Right lobe of liver (tissue), 6 donors: ENCODE results near the gene P2RX2. TPM values are rescaled to one million over a fixed set of nuclear protein-coding genes. Genes with fewer than 3 reads are reported as not detected.
A peak's percentile ranks its signal among the peaks of the same experiment; 100 is the strongest.

ENCODE experiments used
- ATAC-seq, 4 donors: fragments of 200-7000 bp; cut with Tn5 transposase; one replicate each; pipeline ENCODE4 v1.9.1; 2020; ENCODE audit warnings: mild to moderate bottlenecking in 4 of 4, moderate library complexity in 4 of 4
- DNase-seq, 3 donors: peaks; one replicate each; pipeline ENCODE4 v3.0.0-alpha.2; 2020
- H3K27ac ChIP-seq, 3 donors: fragments of 200-600 bp; one replicate each; pipeline ENCODE4 v1.8.0; 2022
- H3K27me3 ChIP-seq, 2 donors: fragments of 200-600 bp; one replicate each; pipeline ENCODE4 v1.8.0; 2022
- H3K36me3 ChIP-seq, 4 donors: fragments of 200-600 bp; sonication (generic) in 1 of 4; one replicate each; pipeline versions ENCODE4 v1.5.1 to v1.8.0; 2017 to 2022; ENCODE audit warnings: control low read depth in 1 of 4
- H3K4me1 ChIP-seq, 4 donors: fragments of 200-600 bp; sonication (generic) in 1 of 4; one replicate each; pipeline versions ENCODE4 v1.5.1 to v1.8.0; 2017 to 2022; ENCODE audit warnings: control low read depth in 1 of 4
- H3K4me3 ChIP-seq, 3 donors: fragments of 200-600 bp; one replicate each; pipeline ENCODE4 v1.8.0; 2022
- H3K9me3 ChIP-seq, 4 donors: fragments of 200-600 bp; sonication (generic) in 1 of 4; one replicate each; pipeline versions ENCODE4 v1.5.1 to v1.8.0; 2017 to 2022; ENCODE audit warnings: control low read depth in 1 of 4
- CTCF ChIP-seq, 4 donors: fragments of 200-600 bp in 3 of 4; fragments of 450-650 bp in 1 of 4; IDR thresholded peaks; one replicate each; pipeline versions ENCODE4 v1.5.1 to v1.8.0; 2016 to 2022; ENCODE audit warnings: antibody characterized with exemption in 4 of 4, mild to moderate bottlenecking in 2 of 4
- POLR2A ChIP-seq: fragments of 450-650 bp; IDR thresholded peaks from one replicate; pipeline ENCODE4 v1.6.1; 2017; ENCODE audit warnings: antibody characterized with exemption, mild to moderate bottlenecking
- WGBS: methylation state at CpG from one replicate; pipeline ENCODE4 v1.1.6; 2018; ENCODE audit warnings: low coverage, low lambda C conversion rate; ENCODE audit not compliant: insufficient coverage; ENCODE audit errors: missing lambda C conversion rate; 5-methylcytosine and 5-hydroxymethylcytosine counted together
- intact Hi-C, 2 donors: fragments of 100-400 bp; cut with DNase I; formaldehyde crosslinking; loops; one replicate each; pipeline versions ENCODE4 v1.11.2 to v1.14.1; 2022
- total RNA-seq, 6 experiments: library from RNA; depleted of rRNA in 2 of 6; stranded (reverse); fragments of >200 nt in 2 of 6; fragmentation: NEBNext Ultra II Directional in 3 of 6; extraction: Animal tissue kit (Norgen Biotek cat#: 25700) in 3 of 6; gene quantifications; one replicate each; pipeline versions ENCODE4 v1.1.0 to v1.2.4, GENCODE V29; 2016 to 2023
- donor health status: DM: no; HTN: yes; CAD: no.
- donor health status: DM: no; HTN: no; CAD: no.
- donor health status: DM: no; HTN: no; CAD: no.
- donor health status: DM: no; HTN: yes; CAD: no.
- donor health status: DM: no; HTN: yes; CAD: no.

Gene P2RX2
- total RNA-seq, 6 experiments from 2014 or later, result not detected

- Histone ChIP-seq H3K4me1 (no peaks in the 10 kb centered on the region), H3K27ac (no peak overlapping the region), H3K27me3 (no peaks in the 10 kb centered on the region), H3K9me3 (no peaks in the 10 kb centered on the region), H3K36me3 (peaks cover 0 to 70% (median 17%) of the 10 kb centered on the region in 4 donors), H3K4me3 (no peak overlapping the region)
- intact Hi-C loops, result no loop called here
- no peak for ATAC-seq
- TF ChIP-seq CTCF (IDR thresholded peaks at IDR 0.05) (no peak), POLR2A (no peak)
- WGBS, result 96% methylated on average over 4 of the region's 21 CpGs
- peak in 1 of 3 donors; percentile 29 for DNase-seq
Measured at GRCh38 chr12:132634411-132634990, 15.9 kb downstream of the P2RX2 start.

GRCh38 chr12:132635076-132635955, 16.7 kb downstream of the P2RX2 start:
- DNase-seq (peak in 1 of 3 donors; percentile 54), ATAC-seq (no peak)
- H3K27me3 ChIP-seq, result no peaks in the 10 kb centered on the region
- no peak overlapping the region for H3K4me3 ChIP-seq
- no peaks in the 10 kb centered on the region for H3K9me3 ChIP-seq
- 80% methylated on average over 10 of the region's 29 CpGs for WGBS
- H3K27ac ChIP-seq, result no peak overlapping the region
- no peaks in the 10 kb centered on the region for H3K4me1 ChIP-seq
- intact Hi-C loops, result no loop called here
- peaks cover 0 to 64% (median 17%) of the 10 kb centered on the region in 4 donors for H3K36me3 ChIP-seq
- TF ChIP-seq CTCF (IDR thresholded peaks at IDR 0.05), result no peak
- TF ChIP-seq POLR2A, result no peak

- Histone ChIP-seq H3K27me3 (no peaks in the 10 kb centered on the region), H3K4me3 (no peak overlapping the region), H3K36me3 (peaks cover 0 to 59% (median 24%) of the 10 kb centered on the region in 4 donors), H3K4me1 (no peaks in the 10 kb centered on the region), H3K9me3 (no peaks in the 10 kb centered on the region), H3K27ac (no peak overlapping the region)
- peak in 1 of 3 donors; percentile 40 for DNase-seq
- ATAC-seq, result no peak
- TF ChIP-seq POLR2A (no peak), CTCF (IDR thresholded peaks at IDR 0.05) (no peak)
- intact Hi-C loops, result no loop called here
- WGBS, result 80% methylated on average over 7 of the region's 18 CpGs
Measured at GRCh38 chr12:132637811-132638210, 19.2 kb downstream of the P2RX2 start.

- H3K9me3 ChIP-seq, result no peaks in the 10 kb centered on the region
- intact Hi-C loops, result no loop called here
- no peak overlapping the region for H3K4me3 ChIP-seq
- TF ChIP-seq CTCF (IDR thresholded peaks at IDR 0.05) (peak; percentile 64 to 76 (median 74)), POLR2A (no peak)
- no peaks in the 10 kb centered on the region for H3K27me3 ChIP-seq
- H3K36me3 ChIP-seq, result peaks cover 0 to 61% (median 22%) of the 10 kb centered on the region in 4 donors
- no peaks in the 10 kb centered on the region for H3K4me1 ChIP-seq
- WGBS, result 39% methylated on average over 5 of the region's 25 CpGs
- ATAC-seq, result peak; percentile 73 to 86 (median 84)
- peak in 1 of 3 donors; percentile 47 for DNase-seq
- no peak overlapping the region for H3K27ac ChIP-seq
Measured at GRCh38 chr12:132638541-132639408, 20.2 kb downstream of the P2RX2 start.
